Activated B cell treated with CpG ODN at 0.5 μM for 24 hours (primary cell): ENCODE data around the gene CHD3. TPM values are rescaled to one million over a fixed set of nuclear protein-coding genes. Genes with fewer than 3 reads are reported as not detected.

Experiments used
- ATAC-seq: fragments of 200-7000 bp; cut with Tn5 transposase; one replicate; pipeline ENCODE4 v1.10.0; 2021; ENCODE audit warnings: low read depth, mild to moderate bottlenecking, moderate library complexity
- CTCF ChIA-PET: fragments of 350-600 bp; sonication (Branson Sonifier 250); formaldehyde crosslinking; loops from one replicate; lab custom pipeline; 2021; ENCODE audit warnings: antibody characterized with exemption; lab: Charles Lee
- POLR2A ChIA-PET: fragments of 350-600 bp; sonication (Branson Sonifier 250); formaldehyde crosslinking; loops from one replicate; lab custom pipeline; 2021; ENCODE audit warnings: antibody characterized with exemption; lab: Charles Lee
- DNase-seq: peaks from one replicate; pipeline ENCODE4 v3.0.0; 2022
- H3K27ac Mint-ChIP-seq: one replicate; pipeline ENCODE4 v1.8.0; 2020; ENCODE audit warnings: mixed read lengths
- H3K27me3 Mint-ChIP-seq: one replicate; pipeline ENCODE4 v1.8.0; 2021; ENCODE audit warnings: mixed read lengths
- H3K36me3 Mint-ChIP-seq: one replicate; pipeline ENCODE4 v1.8.0; 2021; ENCODE audit warnings: low read depth, mixed read lengths
- H3K4me1 Mint-ChIP-seq: one replicate; pipeline ENCODE4 v1.8.0; 2021; ENCODE audit warnings: mixed read lengths
- H3K4me3 Mint-ChIP-seq: one replicate; pipeline ENCODE4 v1.8.0; 2020; ENCODE audit warnings: mild to moderate bottlenecking, mixed read lengths
- H3K9me3 Mint-ChIP-seq: one replicate; pipeline ENCODE4 v1.8.0; 2020; ENCODE audit warnings: mixed read lengths
- intact Hi-C: fragments of 100-400 bp; cut with micrococcal nuclease; formaldehyde crosslinking; loops from one replicate; pipeline ENCODE4 v1.15.1; 2024
- total RNA-seq: library from RNA; stranded (reverse); gene quantifications from 2 replicates; pipeline ENCODE4 v1.2.3, GENCODE V29; 2022
- TF ChIP-seq, protein P1 (sequence below): fragments of 200-600 bp; IDR thresholded peaks from one replicate; pipeline ENCODE4 v1.8.0; 2022; ENCODE audit warnings: antibody characterized with exemption, mild to moderate bottlenecking

Gene CHD3
- total RNA-seq, 1 donor from 2014 or later: 109 TPM

DNA sequence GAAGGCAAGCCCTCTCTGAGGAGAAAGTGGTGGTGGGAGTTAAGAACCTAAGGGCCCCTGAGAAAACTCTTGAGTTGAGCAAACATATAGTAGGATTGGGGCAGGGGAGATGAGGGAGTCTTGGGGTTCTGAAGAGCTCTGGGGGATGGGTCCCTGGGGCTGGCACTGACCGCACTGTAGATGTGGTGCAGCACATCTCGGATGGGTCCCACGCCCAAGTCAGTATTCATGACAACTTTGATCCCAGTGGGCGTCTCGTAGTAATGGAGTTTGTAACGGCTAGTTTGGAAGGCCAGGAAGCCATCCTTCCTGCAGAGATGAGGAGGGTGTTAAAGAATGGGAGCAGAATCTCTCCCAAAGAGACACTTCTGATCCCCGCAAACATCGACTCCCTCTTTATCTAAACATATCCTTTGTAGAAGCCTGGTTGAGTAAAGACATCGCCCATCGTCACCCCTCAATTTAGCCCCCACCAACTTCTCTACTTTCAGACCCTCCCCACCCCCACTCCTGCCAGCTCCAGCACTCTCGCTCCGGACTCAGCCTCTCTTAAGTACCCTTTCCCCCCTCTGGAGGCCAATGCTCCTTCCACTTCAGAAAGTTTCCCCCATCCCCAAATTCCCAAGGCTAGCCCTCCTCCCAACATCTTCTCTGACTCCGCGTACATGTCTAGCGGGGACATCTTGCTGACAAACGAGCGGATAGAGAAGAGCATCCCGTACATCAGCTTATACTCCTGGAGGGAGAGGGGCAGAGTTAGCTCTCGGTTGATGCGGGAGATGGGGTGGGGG lies 42.4 kb downstream of the CHD3 start:
- Mint-ChIP-seq H3K4me3 (peak overlapping the region; percentile 97), H3K4me1 (peaks cover 48% of the 10 kb centered on the region), H3K36me3 (peaks cover 30% of the 10 kb centered on the region), H3K27ac (peak overlapping the region; percentile 92), H3K9me3 (no peaks in the 10 kb centered on the region), H3K27me3 (no peaks in the 10 kb centered on the region)
- TF ChIP-seq, protein P1, sequence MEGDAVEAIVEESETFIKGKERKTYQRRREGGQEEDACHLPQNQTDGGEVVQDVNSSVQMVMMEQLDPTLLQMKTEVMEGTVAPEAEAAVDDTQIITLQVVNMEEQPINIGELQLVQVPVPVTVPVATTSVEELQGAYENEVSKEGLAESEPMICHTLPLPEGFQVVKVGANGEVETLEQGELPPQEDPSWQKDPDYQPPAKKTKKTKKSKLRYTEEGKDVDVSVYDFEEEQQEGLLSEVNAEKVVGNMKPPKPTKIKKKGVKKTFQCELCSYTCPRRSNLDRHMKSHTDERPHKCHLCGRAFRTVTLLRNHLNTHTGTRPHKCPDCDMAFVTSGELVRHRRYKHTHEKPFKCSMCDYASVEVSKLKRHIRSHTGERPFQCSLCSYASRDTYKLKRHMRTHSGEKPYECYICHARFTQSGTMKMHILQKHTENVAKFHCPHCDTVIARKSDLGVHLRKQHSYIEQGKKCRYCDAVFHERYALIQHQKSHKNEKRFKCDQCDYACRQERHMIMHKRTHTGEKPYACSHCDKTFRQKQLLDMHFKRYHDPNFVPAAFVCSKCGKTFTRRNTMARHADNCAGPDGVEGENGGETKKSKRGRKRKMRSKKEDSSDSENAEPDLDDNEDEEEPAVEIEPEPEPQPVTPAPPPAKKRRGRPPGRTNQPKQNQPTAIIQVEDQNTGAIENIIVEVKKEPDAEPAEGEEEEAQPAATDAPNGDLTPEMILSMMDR: no peak
- intact Hi-C loops: loop anchor here (5.0 kb wide), 1 partner anchor 356 kb away; the partner anchor contains the start of gene RANGRF
- ATAC-seq (no peak), DNase-seq (no peak)
- ChIA-PET CTCF (interaction anchor here (0.9 to 3.8 kb wide), 4 partner anchors 16 to 126 kb away, joined by 4 to 29 read pairs (median 8); partner anchors contain the start of gene RNF227), POLR2A (interaction anchor here (0.6 to 3.9 kb wide), 16 partner anchors 14 to 447 kb away, joined by 3 to 58 read pairs (median 11); partner anchors contain the start of genes CYB5D1, KDM6B, NAA38 and POLR2A)

DNA sequence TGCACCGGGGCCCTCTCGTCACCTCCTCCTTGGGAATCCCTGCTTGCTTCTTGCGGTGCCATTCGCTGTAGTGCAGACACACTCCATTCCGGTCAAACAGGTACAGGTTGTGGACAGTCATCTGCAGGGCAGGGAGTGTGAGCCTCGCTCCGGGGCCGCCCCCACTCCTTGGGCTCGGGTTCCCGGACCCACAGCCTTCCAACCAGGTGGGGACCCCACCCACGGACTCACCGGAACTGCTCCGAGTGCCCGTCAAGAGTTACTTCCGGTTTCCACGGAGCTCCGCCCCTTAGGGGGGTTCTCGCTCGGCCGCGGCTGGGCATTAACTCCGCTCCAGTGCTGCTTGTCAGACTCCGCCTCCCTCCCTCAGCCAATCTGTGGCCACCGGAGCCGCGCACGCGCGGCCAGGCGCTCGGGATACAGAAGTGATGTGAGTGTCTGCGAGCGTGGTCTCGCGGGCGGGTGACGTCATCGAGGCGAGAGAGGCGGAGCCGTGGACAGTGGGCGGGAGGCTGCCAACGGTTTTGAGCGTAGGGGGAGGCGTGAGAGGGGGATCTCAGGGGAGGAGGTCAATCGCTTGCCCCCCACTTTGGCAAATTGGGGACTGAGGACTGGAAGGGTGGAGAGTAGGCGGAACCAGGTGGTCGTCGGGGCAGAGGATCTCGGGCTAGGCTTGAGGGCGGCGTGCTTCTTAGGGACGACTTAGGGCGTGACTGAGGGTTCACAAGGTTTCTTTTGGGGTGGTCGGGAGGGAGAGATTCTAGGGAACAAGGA lies 43.3 kb downstream of the CHD3 start, which contains the start of the genes CNTROB and TRAPPC1:
Gene CNTROB, plus strand, starts transcription at position 498 of the 774 bp plus-strand sequence. CDS start 874 bp downstream, outside the sequence.
Gene TRAPPC1, minus strand, starts transcription at position 238 of the 774 bp plus-strand sequence. Its CDS starts 117 bp downstream, at position 121.
- ChIA-PET CTCF (interaction anchor here (0.9 to 3.8 kb wide), 7 partner anchors 16 to 245 kb away, joined by 3 to 29 read pairs (median 5); partner anchors contain the start of genes RNF227 and TP53), POLR2A (interaction anchor here (0.6 to 3.9 kb wide), 22 partner anchors 9 to 508 kb away, joined by 3 to 58 read pairs (median 6); partner anchors contain the start of genes CTC1, CYB5D1, KDM6B and NAA38)
- peaks cover 48% of the 10 kb centered on the region for H3K4me1 Mint-ChIP-seq
- TF ChIP-seq, protein P1: no peak
- no peaks in the 10 kb centered on the region for H3K27me3 Mint-ChIP-seq
- H3K36me3 Mint-ChIP-seq: peaks cover 39% of the 10 kb centered on the region
- H3K27ac Mint-ChIP-seq: peak within 1 kb of the TSS; percentile 92
- DNase-seq (peak; percentile 99), ATAC-seq (peak; percentile 96)
- intact Hi-C loops: loop anchor here (1.0 to 5.0 kb wide), 10 partner anchors 10 to 451 kb away; partner anchors contain the start of genes NAA38, RANGRF, RPL26 and SAT2
- H3K4me3 Mint-ChIP-seq: peak within 1 kb of the TSS; percentile 97
- no peaks in the 10 kb centered on the region for H3K9me3 Mint-ChIP-seq

DNA sequence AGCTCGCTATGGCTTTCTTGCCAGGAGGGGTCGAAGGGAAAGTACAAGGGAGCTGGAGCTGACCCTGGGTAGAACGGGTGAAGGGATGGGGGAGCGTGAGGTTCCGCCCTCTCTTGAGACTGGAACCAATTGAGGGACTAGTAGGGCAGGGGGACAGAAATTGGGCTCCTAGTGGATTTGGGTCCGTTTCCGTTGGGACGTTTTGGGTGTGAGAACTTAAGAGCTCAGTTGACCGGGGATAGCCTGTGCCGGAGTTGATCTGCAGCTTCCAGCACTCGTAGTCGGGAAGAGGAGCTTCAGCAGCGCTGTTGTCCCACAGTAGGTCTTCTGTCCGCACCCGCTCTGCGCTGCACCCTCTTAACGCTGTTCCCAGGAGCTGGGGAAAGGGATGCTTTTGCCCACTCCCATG lies 43.9 kb downstream of the CHD3 start:
- DNase-seq (peak; percentile 24), ATAC-seq (peak; percentile 20)
- Mint-ChIP-seq H3K36me3 (peaks cover 44% of the 10 kb centered on the region), H3K4me3 (peak overlapping the region; percentile 97), H3K27me3 (no peaks in the 10 kb centered on the region), H3K4me1 (peaks cover 48% of the 10 kb centered on the region), H3K27ac (peak overlapping the region; percentile 92), H3K9me3 (no peaks in the 10 kb centered on the region)
- ChIA-PET POLR2A (interaction anchor here (0.6 to 3.9 kb wide), 21 partner anchors 9 to 507 kb away, joined by 3 to 58 read pairs (median 6); partner anchors contain the start of genes CTC1, CYB5D1, KDM6B and NAA38), CTCF (interaction anchor here (0.8 to 3.8 kb wide), 10 partner anchors 12 to 245 kb away, joined by 3 to 29 read pairs (median 5); partner anchors contain the start of genes RNF227 and TP53)
- TF ChIP-seq, protein P1: no peak
- intact Hi-C loops: loop anchor here (1.0 to 5.0 kb wide), 10 partner anchors 10 to 451 kb away; partner anchors contain the start of genes NAA38, RANGRF, RPL26 and SAT2

DNA sequence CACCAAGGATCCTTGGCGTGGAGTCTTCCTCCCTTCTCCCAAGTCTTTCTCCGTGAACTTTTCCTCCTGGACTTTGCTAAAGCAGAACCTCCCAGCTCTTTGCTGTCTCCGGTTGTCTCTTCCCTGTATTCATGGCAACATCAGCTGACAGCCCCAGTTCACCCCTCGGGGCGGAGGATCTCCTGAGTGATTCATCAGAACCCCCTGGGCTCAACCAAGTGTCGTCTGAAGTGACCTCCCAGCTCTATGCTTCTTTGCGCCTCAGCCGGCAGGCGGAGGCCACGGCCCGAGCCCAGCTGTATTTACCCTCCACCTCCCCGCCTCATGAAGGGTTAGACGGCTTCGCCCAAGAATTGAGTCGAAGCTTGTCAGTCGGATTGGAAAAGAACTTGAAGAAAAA lies 44.4 kb downstream of the CHD3 start:
- TF ChIP-seq, protein P1: no peak
- intact Hi-C loops: loop anchor here (1.0 to 5.0 kb wide), 10 partner anchors 11 to 450 kb away; partner anchors contain the start of genes NAA38, RANGRF, RPL26 and SAT2
- DNase-seq (peak; percentile 23), ATAC-seq (no peak)
- ChIA-PET POLR2A (interaction anchor here (0.6 to 3.9 kb wide), 15 partner anchors 10 to 507 kb away, joined by 3 to 58 read pairs (median 6); partner anchors contain the start of genes CTC1, CYB5D1, NAA38 and RNF227), CTCF (interaction anchor here (0.8 to 3.8 kb wide), 9 partner anchors 11 to 246 kb away, joined by 3 to 29 read pairs (median 5); partner anchors contain the start of genes RNF227 and TP53)
- no peaks in the 10 kb centered on the region for H3K27me3 Mint-ChIP-seq
- peaks cover 42% of the 10 kb centered on the region for H3K36me3 Mint-ChIP-seq
- H3K9me3 Mint-ChIP-seq: no peaks in the 10 kb centered on the region
- H3K27ac Mint-ChIP-seq: peak overlapping the region; percentile 92
- H3K4me1 Mint-ChIP-seq: peaks cover 48% of the 10 kb centered on the region
- peak overlapping the region; percentile 97 for H3K4me3 Mint-ChIP-seq
